ENCODE results near the gene PPCDC. TPM values are rescaled to one million over a fixed set of nuclear protein-coding genes. Genes with fewer than 3 reads are reported as not detected.

PPCDC gene
- total and polyA plus RNA-seq, 2 donors (not counting 1 experiment from before 2014, with no cell fraction given): 6.3 to 8.0 TPM

DNA sequence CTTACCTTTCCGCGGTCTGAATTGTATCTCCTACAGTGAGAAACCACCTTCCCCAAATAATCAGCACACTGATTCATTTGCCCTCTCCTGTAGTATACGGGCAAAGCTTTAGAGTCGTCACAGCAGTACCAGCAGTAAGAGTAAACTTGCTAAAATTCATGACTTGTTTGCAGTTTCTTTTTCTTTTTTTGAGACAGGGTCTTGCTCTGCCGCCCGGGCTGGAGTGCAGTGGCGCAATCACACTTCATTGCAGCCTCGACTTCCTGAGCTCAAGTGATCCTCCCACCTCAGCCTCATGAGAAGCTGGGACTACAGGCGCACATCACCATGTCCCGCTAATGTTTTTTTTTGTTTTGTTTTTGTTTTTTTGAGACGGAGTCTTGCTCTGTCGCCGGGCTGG is 16.2 kb upstream of the PPCDC start:
- TF ChIP-seq EZH2 (IDR thresholded peaks at IDR 0.05; ENCODE audit: low read length, missing control alignments): no peak
- TF ChIP-seq, protein P1, sequence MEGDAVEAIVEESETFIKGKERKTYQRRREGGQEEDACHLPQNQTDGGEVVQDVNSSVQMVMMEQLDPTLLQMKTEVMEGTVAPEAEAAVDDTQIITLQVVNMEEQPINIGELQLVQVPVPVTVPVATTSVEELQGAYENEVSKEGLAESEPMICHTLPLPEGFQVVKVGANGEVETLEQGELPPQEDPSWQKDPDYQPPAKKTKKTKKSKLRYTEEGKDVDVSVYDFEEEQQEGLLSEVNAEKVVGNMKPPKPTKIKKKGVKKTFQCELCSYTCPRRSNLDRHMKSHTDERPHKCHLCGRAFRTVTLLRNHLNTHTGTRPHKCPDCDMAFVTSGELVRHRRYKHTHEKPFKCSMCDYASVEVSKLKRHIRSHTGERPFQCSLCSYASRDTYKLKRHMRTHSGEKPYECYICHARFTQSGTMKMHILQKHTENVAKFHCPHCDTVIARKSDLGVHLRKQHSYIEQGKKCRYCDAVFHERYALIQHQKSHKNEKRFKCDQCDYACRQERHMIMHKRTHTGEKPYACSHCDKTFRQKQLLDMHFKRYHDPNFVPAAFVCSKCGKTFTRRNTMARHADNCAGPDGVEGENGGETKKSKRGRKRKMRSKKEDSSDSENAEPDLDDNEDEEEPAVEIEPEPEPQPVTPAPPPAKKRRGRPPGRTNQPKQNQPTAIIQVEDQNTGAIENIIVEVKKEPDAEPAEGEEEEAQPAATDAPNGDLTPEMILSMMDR (conservative IDR thresholded peaks at IDR 0.05 in 1 of 2, IDR thresholded peaks at IDR 0.05 in 1 of 2; ENCODE audit: low read depth in 1 of 2, low read length in 2 of 2): no peak
- Histone ChIP-seq H3K4me3 (replicated peaks in 1 of 4; ENCODE audit: control extremely low read depth in 1 of 4, insufficient read depth in 1 of 4, low read depth in 3 of 4, low read length in 4 of 4) (no peak overlapping the region), H3K4me2 (ENCODE audit: extremely low read depth, insufficient read depth, low read length) (no peak overlapping the region), H4K20me1 (ENCODE audit: control insufficient read depth, extremely low read depth, insufficient read depth, low read length) (no peaks in the 10 kb centered on the region), H3K79me2 (ENCODE audit: control insufficient read depth, insufficient read depth, low read length) (no peaks in the 10 kb centered on the region), H3K9ac (ENCODE audit: insufficient read depth, low read length) (no peak overlapping the region), H3K36me3 (ENCODE audit: control insufficient read depth, insufficient read depth, low read length) (no peaks in the 10 kb centered on the region), H3K9me3 (ENCODE audit: control insufficient read depth, insufficient read depth, low read depth, low read length) (no peaks in the 10 kb centered on the region), H3K27me3 (ENCODE audit: control insufficient read depth, insufficient read depth, low read length) (peaks cover 6% of the 10 kb centered on the region), H3K27ac (ENCODE audit: insufficient read depth, low read length) (no peak overlapping the region), H3K4me1 (ENCODE audit: control insufficient read depth, extremely low read depth, insufficient read depth, low read length) (no peaks in the 10 kb centered on the region), H2AFZ (ENCODE audit: low read length) (no peak overlapping the region)
- no peak for DNase-seq (ENCODE audit: low read depth in 2 of 2)

DNA sequence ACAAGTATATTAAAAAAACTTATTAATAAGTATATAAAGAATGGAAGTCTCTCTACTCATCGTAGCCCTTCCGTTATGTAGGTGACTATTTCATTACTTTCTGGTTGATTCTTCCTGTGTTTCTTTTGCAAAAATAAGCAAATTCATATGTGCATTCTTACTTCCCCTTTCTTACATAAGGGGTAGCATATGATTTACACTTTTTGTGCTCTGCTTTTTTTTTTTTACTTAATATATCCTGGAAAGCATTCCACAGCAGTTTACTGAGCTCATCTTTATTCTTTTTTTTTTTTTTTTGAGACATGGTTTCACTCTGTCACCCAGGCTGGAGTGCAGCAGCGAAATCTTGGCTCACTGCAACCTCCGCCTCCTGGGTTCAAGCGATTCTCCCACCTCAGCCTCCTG is 15.2 kb upstream of the PPCDC start:
- Histone ChIP-seq H3K79me2 (ENCODE audit: control insufficient read depth, insufficient read depth, low read length) (no peaks in the 10 kb centered on the region), H3K9me3 (ENCODE audit: control insufficient read depth, insufficient read depth, low read depth, low read length) (no peaks in the 10 kb centered on the region), H3K27ac (ENCODE audit: insufficient read depth, low read length) (no peak overlapping the region), H2AFZ (ENCODE audit: low read length) (no peak overlapping the region), H3K27me3 (ENCODE audit: control insufficient read depth, insufficient read depth, low read length) (peaks cover 7% of the 10 kb centered on the region), H4K20me1 (ENCODE audit: control insufficient read depth, extremely low read depth, insufficient read depth, low read length) (no peaks in the 10 kb centered on the region), H3K9ac (ENCODE audit: insufficient read depth, low read length) (no peak overlapping the region), H3K36me3 (ENCODE audit: control insufficient read depth, insufficient read depth, low read length) (no peaks in the 10 kb centered on the region), H3K4me1 (ENCODE audit: control insufficient read depth, extremely low read depth, insufficient read depth, low read length) (no peaks in the 10 kb centered on the region), H3K4me2 (ENCODE audit: extremely low read depth, insufficient read depth, low read length) (no peak overlapping the region), H3K4me3 (replicated peaks in 1 of 4; ENCODE audit: control extremely low read depth in 1 of 4, insufficient read depth in 1 of 4, low read depth in 3 of 4, low read length in 4 of 4) (no peak overlapping the region)
- no peak for TF ChIP-seq EZH2 (IDR thresholded peaks at IDR 0.05; ENCODE audit: low read length, missing control alignments)
- TF ChIP-seq, protein P1 (conservative IDR thresholded peaks at IDR 0.05 in 1 of 2, IDR thresholded peaks at IDR 0.05 in 1 of 2; ENCODE audit: low read depth in 1 of 2, low read length in 2 of 2): no peak
- no peak for DNase-seq (ENCODE audit: low read depth in 2 of 2)

DNA sequence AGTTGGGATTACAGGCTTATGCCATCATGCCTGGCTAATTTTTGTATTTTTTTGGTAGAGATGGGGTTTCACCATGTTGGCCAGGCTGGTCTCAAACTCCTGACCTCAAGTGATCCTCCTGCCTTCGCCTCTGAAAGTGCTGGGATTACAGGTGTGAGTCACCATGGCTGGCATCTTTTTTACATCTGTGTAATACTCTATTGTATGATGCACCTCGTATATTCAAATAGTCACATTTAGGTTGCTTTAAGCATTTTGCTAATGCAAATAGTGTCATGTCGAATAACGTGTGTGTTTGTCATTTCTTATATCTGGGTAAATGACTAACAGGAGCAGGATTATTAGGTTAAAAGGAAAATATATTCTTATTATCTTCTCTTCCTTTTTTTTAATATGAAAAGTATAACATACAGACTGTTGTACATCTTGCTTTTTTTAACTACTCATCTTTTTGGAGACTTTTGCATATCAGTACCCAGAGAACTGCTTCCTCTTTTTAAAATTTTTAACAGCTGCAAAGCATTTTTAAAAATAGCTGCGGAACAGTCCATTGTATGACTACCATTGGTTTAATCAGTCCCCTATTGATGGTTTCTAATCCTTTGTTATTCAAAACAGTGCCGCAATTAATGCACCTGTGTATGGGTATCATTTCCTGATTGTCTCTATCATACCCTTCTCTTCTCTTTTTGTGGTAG is 14.6 kb upstream of the PPCDC start:
- H3K4me3 ChIP-seq (replicated peaks in 1 of 4; ENCODE audit: control extremely low read depth in 1 of 4, insufficient read depth in 1 of 4, low read depth in 3 of 4, low read length in 4 of 4): no peak overlapping the region
- no peaks in the 10 kb centered on the region for H3K4me1 ChIP-seq (ENCODE audit: control insufficient read depth, extremely low read depth, insufficient read depth, low read length)
- H3K79me2 ChIP-seq (ENCODE audit: control insufficient read depth, insufficient read depth, low read length): no peaks in the 10 kb centered on the region
- H4K20me1 ChIP-seq (ENCODE audit: control insufficient read depth, extremely low read depth, insufficient read depth, low read length): no peaks in the 10 kb centered on the region
- H3K9me3 ChIP-seq (ENCODE audit: control insufficient read depth, insufficient read depth, low read depth, low read length): no peaks in the 10 kb centered on the region
- H3K9ac ChIP-seq (ENCODE audit: insufficient read depth, low read length): no peak overlapping the region
- H3K27ac ChIP-seq (ENCODE audit: insufficient read depth, low read length): no peak overlapping the region
- peaks cover 7% of the 10 kb centered on the region for H3K27me3 ChIP-seq (ENCODE audit: control insufficient read depth, insufficient read depth, low read length)
- DNase-seq (ENCODE audit: low read depth in 2 of 2): no peak
- H2AFZ ChIP-seq (ENCODE audit: low read length): no peak overlapping the region
- H3K36me3 ChIP-seq (ENCODE audit: control insufficient read depth, insufficient read depth, low read length): no peaks in the 10 kb centered on the region
- TF ChIP-seq EZH2 (IDR thresholded peaks at IDR 0.05; ENCODE audit: low read length, missing control alignments): no peak
- no peak overlapping the region for H3K4me2 ChIP-seq (ENCODE audit: extremely low read depth, insufficient read depth, low read length)

All from fibroblast of lung (primary cell).